SK-N-SH treated with all-trans-retinoic acid at 6 μM for 48 hours (cell line): ENCODE measurements around the gene TMEM30A.

Source experiments
- ATAC-seq: fragments of 200-7000 bp; cut with Tn5 transposase; 3 replicates; pipeline ENCODE4 v1.9.1; 2020; ENCODE audit warnings: mild to moderate bottlenecking, moderate library complexity
- ARNTL ChIP-seq: fragments of 450-650 bp; formaldehyde crosslinking; IDR thresholded peaks from 2 replicates; pipeline ENCODE4 v1.5.0; 2020; ENCODE audit warnings: low read depth, mild to moderate bottlenecking, moderate library complexity, borderline replicate concordance
- BACH2 ChIP-seq: fragments of 250-450 bp; sonication (Bioruptor Pico); IDR thresholded peaks from 2 replicates; pipeline ENCODE4 v1.9.0; 2021; ENCODE audit warnings: mild to moderate bottlenecking, borderline replicate concordance
- CSDC2 ChIP-seq: fragments of 250-450 bp; sonication (Bioruptor Pico); IDR thresholded peaks from 2 replicates; pipeline ENCODE4 v1.5.0; 2020; ENCODE audit warnings: mild to moderate bottlenecking, moderate library complexity
- ESRRG ChIP-seq: fragments of 250-450 bp; sonication (Bioruptor Pico); IDR thresholded peaks from 2 replicates; pipeline ENCODE4 v1.6.1; 2021; ENCODE audit warnings: mild to moderate bottlenecking
- ISL1 ChIP-seq: fragments of 250-450 bp; sonication (Bioruptor Pico); IDR thresholded peaks from 2 replicates; pipeline ENCODE4 v2.1.2; 2022; ENCODE audit warnings: mild to moderate bottlenecking, moderate library complexity
- OSR1 ChIP-seq: fragments of 250-450 bp; sonication (Bioruptor Pico); IDR thresholded peaks from 2 replicates; pipeline ENCODE4 v1.8.0; 2022; ENCODE audit warnings: moderate library complexity, mild to moderate bottlenecking, inconsistent platforms
- RARB ChIP-seq: fragments of 250-450 bp; sonication (Bioruptor Pico); IDR thresholded peaks from 2 replicates; pipeline ENCODE4 v1.8.0; 2021; ENCODE audit warnings: mild to moderate bottlenecking, moderate library complexity
- SNAI2 ChIP-seq: fragments of 250-450 bp; sonication (Bioruptor Pico); IDR thresholded peaks from 2 replicates; pipeline ENCODE4 v1.5.0; 2020; ENCODE audit warnings: mild to moderate bottlenecking, moderate library complexity
- TCF4 ChIP-seq: fragments of 250-450 bp; sonication (Bioruptor Pico); IDR thresholded peaks from 2 replicates; pipeline ENCODE4 v1.8.0; 2021; ENCODE audit warnings: mild to moderate bottlenecking, moderate library complexity, borderline replicate concordance
- TOX ChIP-seq: fragments of 250-450 bp; sonication (Bioruptor Pico); IDR thresholded peaks from 2 replicates; pipeline ENCODE4 v1.8.0; 2021; ENCODE audit warnings: mild to moderate bottlenecking, moderate library complexity, borderline replicate concordance
- ZC3H10 ChIP-seq: fragments of 250-450 bp; sonication (Bioruptor Pico); IDR thresholded peaks from 2 replicates; pipeline ENCODE4 v1.5.1; 2021; ENCODE audit warnings: mild to moderate bottlenecking, moderate library complexity
- ZFP3 ChIP-seq: fragments of 250-450 bp; sonication (Bioruptor Pico); IDR thresholded peaks from 2 replicates; pipeline ENCODE4 v1.5.0; 2020; ENCODE audit warnings: mild to moderate bottlenecking, moderate library complexity
- ZFP30 ChIP-seq: fragments of 450-650 bp; formaldehyde crosslinking; IDR thresholded peaks from 2 replicates; pipeline ENCODE4 v1.5.0; 2022; ENCODE audit warnings: mild to moderate bottlenecking, moderate library complexity
- ZNF565 ChIP-seq: fragments of 450-650 bp; formaldehyde crosslinking; conservative IDR thresholded peaks from 2 replicates; pipeline ENCODE4 v1.5.0; 2020; ENCODE audit warnings: low read depth, mild to moderate bottlenecking, moderate library complexity
- ZNF70 ChIP-seq: fragments of 450-650 bp; formaldehyde crosslinking; IDR thresholded peaks from 2 replicates; pipeline ENCODE4 v1.5.0; 2020; ENCODE audit warnings: mild to moderate bottlenecking, moderate library complexity
- ZNF8 ChIP-seq: fragments of 450-650 bp; formaldehyde crosslinking; IDR thresholded peaks from 2 replicates; pipeline ENCODE4 v1.5.0; 2020; ENCODE audit warnings: mild to moderate bottlenecking, moderate library complexity
- TF ChIP-seq, protein P1 (sequence below): fragments of 250-450 bp; sonication (Bioruptor Pico); IDR thresholded peaks from 2 replicates; pipeline ENCODE4 v1.5.1; 2020; ENCODE audit warnings: low read depth, mild to moderate bottlenecking, moderate library complexity
- TF ChIP-seq, protein P2 (sequence below): fragments of 250-450 bp; sonication (Bioruptor Pico); IDR thresholded peaks from 2 replicates; pipeline ENCODE4 v1.8.0; 2021; ENCODE audit warnings: low read depth, mild to moderate bottlenecking, moderate library complexity, borderline replicate concordance
- TF ChIP-seq, protein P3 (sequence below): fragments of 250-450 bp; sonication (Bioruptor Pico); IDR thresholded peaks from 2 replicates; pipeline ENCODE4 v1.5.1; 2021; ENCODE audit warnings: mild to moderate bottlenecking, moderate library complexity
- TF ChIP-seq, protein P4 (sequence below): fragments of 250-450 bp; sonication (Bioruptor Pico); IDR thresholded peaks from 2 replicates; pipeline ENCODE4 v1.8.0; 2020; ENCODE audit warnings: mild to moderate bottlenecking, moderate library complexity, borderline replicate concordance

TMEM30A gene

DNA sequence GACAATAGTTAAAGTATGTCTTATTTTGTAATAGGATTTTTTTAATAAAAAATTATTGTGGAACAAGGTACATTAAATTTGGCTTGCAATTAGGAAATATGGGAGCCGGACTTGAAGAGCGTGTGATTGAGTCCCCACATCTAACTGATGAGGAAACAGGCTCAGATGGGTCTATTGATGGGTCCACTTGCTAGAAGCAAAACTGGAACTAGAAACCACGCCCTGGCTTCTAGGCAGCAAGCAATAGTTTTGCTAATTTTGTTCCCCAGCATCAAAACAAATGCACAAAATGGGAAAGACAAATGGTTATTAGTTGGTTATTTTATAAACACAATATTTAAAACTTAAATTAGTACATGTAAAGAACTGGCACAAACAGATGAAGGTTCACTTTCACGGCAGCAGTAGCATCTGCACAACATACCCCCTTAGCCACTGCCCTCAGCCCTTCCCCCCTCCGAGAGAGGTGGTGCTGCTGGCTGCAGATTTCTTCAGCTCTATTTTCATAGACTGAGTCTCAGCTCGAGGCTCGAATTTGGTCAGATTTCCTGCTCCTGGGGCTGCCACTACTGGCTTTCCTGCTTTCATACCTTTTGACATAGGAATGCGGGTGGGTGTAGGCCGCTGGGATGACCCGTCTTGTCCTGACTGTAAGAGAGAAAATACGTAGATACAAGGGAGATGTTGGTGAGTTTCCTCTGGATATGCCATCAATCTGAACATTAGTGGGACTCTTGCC, 23.8 kb upstream of the TMEM30A start:
- no peak for ATAC-seq
- TF ChIP-seq ZFP30 (CRISPR knock-in tag) (no peak), ZNF565 (no peak), ZFP3 (CRISPR knock-in tag) (no peak), ARNTL (CRISPR knock-in tag) (no peak)
- TF ChIP-seq, protein P1, sequence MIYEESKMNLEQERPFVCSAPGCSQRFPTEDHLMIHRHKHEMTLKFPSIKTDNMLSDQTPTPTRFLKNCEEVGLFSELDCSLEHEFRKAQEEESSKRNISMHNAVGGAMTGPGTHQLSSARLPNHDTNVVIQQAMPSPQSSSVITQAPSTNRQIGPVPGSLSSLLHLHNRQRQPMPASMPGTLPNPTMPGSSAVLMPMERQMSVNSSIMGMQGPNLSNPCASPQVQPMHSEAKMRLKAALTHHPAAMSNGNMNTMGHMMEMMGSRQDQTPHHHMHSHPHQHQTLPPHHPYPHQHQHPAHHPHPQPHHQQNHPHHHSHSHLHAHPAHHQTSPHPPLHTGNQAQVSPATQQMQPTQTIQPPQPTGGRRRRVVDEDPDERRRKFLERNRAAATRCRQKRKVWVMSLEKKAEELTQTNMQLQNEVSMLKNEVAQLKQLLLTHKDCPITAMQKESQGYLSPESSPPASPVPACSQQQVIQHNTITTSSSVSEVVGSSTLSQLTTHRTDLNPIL (CRISPR knock-in tag): no peak

DNA sequence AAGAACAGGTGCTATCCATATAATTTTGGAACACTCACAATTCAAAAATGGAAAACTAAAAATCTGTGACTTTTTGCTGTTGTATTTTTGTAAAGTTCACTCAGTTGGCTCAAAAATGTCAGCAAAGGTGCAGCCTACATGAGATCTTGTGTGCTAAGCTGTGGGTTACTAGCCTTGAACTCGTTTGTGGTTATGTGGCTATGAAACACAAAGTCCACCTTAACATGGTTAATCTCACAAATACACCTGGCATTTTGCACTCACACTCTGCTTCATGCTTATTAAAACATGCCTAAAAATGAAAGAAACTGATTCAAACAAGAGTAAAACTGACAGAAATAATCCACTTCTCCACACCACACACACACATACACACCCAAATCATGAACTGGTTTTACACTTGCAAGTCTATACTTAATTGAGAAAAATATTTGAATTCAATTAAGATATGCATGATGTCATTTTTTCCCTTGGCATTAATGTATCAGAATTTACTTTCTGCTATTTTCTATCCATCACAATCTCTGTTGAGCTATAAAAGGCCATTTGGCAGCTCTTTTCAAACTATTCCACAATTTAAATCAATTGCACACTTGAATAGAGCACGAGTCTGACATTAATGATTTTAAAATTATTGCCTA, 22.9 kb upstream of the TMEM30A start:
- TF ChIP-seq, protein P1 (CRISPR knock-in tag): no peak
- peak; percentile 85 for TF ChIP-seq ISL1 (CRISPR knock-in tag)
- TF ChIP-seq TCF4 (CRISPR knock-in tag): no peak
- no peak for TF ChIP-seq ZFP30 (CRISPR knock-in tag)
- TF ChIP-seq RARB: no peak
- TF ChIP-seq ZC3H10 (CRISPR knock-in tag): no peak
- no peak for ATAC-seq

DNA sequence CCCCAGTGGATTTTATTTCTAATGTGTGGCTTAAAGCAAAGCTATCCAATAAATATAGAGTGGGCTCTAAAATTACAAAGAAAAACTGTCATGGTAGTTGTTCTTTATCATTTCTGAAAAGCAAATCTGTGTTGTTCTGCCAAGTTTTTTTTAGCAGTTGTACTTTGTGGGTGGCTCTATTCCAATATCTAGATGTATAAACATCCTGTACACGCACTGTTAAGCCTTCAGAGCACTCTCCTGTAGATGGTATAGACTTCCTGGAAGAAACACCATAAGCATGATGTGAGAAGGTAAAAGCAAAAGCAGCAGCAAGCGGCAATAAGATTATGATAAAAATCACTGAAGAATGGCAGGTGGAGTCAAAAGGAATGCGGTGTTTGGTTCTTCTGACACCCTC, 21.5 kb upstream of the TMEM30A start:
- ATAC-seq: no peak
- TF ChIP-seq SNAI2 (CRISPR knock-in tag): no peak
- TF ChIP-seq, protein P2, sequence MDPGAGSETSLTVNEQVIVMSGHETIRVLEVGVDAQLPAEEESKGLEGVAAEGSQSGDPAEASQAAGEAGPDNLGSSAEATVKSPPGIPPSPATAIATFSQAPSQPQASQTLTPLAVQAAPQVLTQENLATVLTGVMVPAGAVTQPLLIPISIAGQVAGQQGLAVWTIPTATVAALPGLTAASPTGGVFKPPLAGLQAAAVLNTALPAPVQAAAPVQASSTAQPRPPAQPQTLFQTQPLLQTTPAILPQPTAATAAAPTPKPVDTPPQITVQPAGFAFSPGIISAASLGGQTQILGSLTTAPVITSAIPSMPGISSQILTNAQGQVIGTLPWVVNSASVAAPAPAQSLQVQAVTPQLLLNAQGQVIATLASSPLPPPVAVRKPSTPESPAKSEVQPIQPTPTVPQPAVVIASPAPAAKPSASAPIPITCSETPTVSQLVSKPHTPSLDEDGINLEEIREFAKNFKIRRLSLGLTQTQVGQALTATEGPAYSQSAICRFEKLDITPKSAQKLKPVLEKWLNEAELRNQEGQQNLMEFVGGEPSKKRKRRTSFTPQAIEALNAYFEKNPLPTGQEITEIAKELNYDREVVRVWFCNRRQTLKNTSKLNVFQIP (CRISPR knock-in tag): no peak
- no peak for TF ChIP-seq BACH2 (CRISPR knock-in tag)
- TF ChIP-seq, protein P3, sequence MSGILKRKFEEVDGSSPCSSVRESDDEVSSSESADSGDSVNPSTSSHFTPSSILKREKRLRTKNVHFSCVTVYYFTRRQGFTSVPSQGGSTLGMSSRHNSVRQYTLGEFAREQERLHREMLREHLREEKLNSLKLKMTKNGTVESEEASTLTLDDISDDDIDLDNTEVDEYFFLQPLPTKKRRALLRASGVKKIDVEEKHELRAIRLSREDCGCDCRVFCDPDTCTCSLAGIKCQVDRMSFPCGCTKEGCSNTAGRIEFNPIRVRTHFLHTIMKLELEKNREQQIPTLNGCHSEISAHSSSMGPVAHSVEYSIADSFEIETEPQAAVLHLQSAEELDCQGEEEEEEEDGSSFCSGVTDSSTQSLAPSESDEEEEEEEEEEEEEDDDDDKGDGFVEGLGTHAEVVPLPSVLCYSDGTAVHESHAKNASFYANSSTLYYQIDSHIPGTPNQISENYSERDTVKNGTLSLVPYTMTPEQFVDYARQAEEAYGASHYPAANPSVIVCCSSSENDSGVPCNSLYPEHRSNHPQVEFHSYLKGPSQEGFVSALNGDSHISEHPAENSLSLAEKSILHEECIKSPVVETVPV (CRISPR knock-in tag): no peak
- no peak for TF ChIP-seq TCF4 (CRISPR knock-in tag)
- TF ChIP-seq ESRRG (CRISPR knock-in tag): no peak
- TF ChIP-seq TOX: no peak
- TF ChIP-seq ZFP30 (CRISPR knock-in tag): no peak
- TF ChIP-seq, protein P4, sequence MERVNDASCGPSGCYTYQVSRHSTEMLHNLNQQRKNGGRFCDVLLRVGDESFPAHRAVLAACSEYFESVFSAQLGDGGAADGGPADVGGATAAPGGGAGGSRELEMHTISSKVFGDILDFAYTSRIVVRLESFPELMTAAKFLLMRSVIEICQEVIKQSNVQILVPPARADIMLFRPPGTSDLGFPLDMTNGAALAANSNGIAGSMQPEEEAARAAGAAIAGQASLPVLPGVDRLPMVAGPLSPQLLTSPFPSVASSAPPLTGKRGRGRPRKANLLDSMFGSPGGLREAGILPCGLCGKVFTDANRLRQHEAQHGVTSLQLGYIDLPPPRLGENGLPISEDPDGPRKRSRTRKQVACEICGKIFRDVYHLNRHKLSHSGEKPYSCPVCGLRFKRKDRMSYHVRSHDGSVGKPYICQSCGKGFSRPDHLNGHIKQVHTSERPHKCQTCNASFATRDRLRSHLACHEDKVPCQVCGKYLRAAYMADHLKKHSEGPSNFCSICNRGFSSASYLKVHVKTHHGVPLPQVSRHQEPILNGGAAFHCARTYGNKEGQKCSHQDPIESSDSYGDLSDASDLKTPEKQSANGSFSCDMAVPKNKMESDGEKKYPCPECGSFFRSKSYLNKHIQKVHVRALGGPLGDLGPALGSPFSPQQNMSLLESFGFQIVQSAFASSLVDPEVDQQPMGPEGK (CRISPR knock-in tag): no peak
- TF ChIP-seq ZC3H10 (CRISPR knock-in tag): no peak
- no peak for TF ChIP-seq ZNF70 (CRISPR knock-in tag)
- no peak for TF ChIP-seq ZNF565
- TF ChIP-seq ZNF8: no peak
- no peak for TF ChIP-seq ISL1 (CRISPR knock-in tag)
- TF ChIP-seq OSR1 (CRISPR knock-in tag): no peak
- no peak for TF ChIP-seq CSDC2

DNA sequence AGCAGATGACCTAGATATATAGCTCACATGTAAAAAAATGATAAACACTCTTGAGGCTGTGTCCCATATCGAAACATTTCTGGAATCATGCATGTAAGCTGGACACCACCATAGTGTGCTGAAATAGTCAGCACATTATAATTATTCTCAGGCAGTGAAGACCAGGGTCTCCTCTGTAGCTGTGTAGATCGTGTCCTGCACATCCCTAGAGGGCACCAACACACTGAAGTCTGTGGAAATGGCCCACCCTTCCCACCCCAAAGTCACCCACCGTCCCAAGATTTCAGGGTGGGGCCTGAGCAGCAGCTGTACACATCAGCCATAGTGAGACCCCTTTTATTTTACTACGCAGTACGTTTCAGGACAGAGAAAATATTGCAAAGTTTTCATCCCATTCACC, 21.0 kb upstream of the TMEM30A start:
- ATAC-seq: no peak
- TF ChIP-seq ZC3H10 (CRISPR knock-in tag): no peak
- no peak for TF ChIP-seq SNAI2 (CRISPR knock-in tag)
- no peak for TF ChIP-seq ZFP3 (CRISPR knock-in tag)
- TF ChIP-seq, protein P2 (CRISPR knock-in tag): no peak
- TF ChIP-seq ZFP30 (CRISPR knock-in tag): no peak
